ENCODE data around the gene CADM3. TPM values are rescaled to one million over a fixed set of nuclear protein-coding genes. Genes with fewer than 3 reads are reported as not detected.

CADM3 gene
- total and polyA plus RNA-seq, 2 donors (not counting 1 experiment from before 2014, with no cell fraction given), result 0.32 to 0.33 TPM

GRCh38 chr1:159188375-159188788 is 17.0 kb downstream of the CADM3 start:
- Histone ChIP-seq H3K36me3 (replicated peaks in 1 of 2; ENCODE audit: control extremely low read depth in 1 of 2, control insufficient read depth in 1 of 2, extremely low read depth in 1 of 2, insufficient read depth in 2 of 2, low read length in 1 of 2) (no peaks in the 10 kb centered on the region), H3K27me3 (replicated peaks in 1 of 4; ENCODE audit: control extremely low read depth in 1 of 4, control insufficient read depth in 3 of 4, insufficient read depth in 4 of 4, low read length in 3 of 4) (peaks cover 0 to 2% (median 0%) of the 10 kb centered on the region in 4 experiments), H3K9ac (ENCODE audit: low read length) (peak overlapping the region; percentile 73), H3K4me2 (replicated peaks; ENCODE audit: low read depth, low read length, poor library complexity, severe bottlenecking) (peak overlapping the region; percentile 90), H2AFZ (ENCODE audit: insufficient read depth, low read depth, low read length, poor library complexity, severe bottlenecking) (peak overlapping the region; percentile 87), H3K4me3 (ENCODE audit: control extremely low read depth in 1 of 5, extremely low read depth in 1 of 5, insufficient read depth in 1 of 5, low read depth in 2 of 5, low read length in 4 of 5) (peak overlapping the region in 4 of 5 experiments; percentile 59 to 71 (median 64)), H3K79me2 (ENCODE audit: control insufficient read depth, insufficient read depth, low read length) (peaks cover 5% of the 10 kb centered on the region), H3K9me3 (ENCODE audit: control extremely low read depth in 1 of 3, control insufficient read depth in 2 of 3, insufficient read depth in 1 of 3, low read length in 2 of 3) (no peaks in the 10 kb centered on the region), H3K27ac (ENCODE audit: low read length in 2 of 2) (peak overlapping the region; percentile 49 to 74), H4K20me1 (ENCODE audit: control insufficient read depth, insufficient read depth, low read length, poor library complexity, severe bottlenecking) (no peaks in the 10 kb centered on the region), H3K4me1 (ENCODE audit: control insufficient read depth in 2 of 2, insufficient read depth in 2 of 2, low read length in 2 of 2) (peaks cover 19 to 21% of the 10 kb centered on the region in 2 donors)
- H3K4me1 Mint-ChIP-seq, result peaks cover 48% of the 10 kb centered on the region
- DNase-seq (peak; percentile 81), ATAC-seq (ENCODE audit: low read depth) (peak; percentile 98)
- H3K4me3 Mint-ChIP-seq, result peak overlapping the region; percentile 97
- H3K27ac Mint-ChIP-seq, result peak overlapping the region; percentile 87
- H3K27me3 Mint-ChIP-seq, result peaks cover 12% of the 10 kb centered on the region
- intact Hi-C loops (cut with micrococcal nuclease), result loop anchor here (1.0 to 2.0 kb wide), 3 partner anchors 10 to 27 kb away; no protein-coding TSS in a partner anchor
- 1% methylated on average over 24 of the region's 24 CpGs for WGBS (ENCODE audit: insufficient coverage)
- ChIA-PET POLR2A (interaction anchor here (0.6 to 1.1 kb wide), 3 partner anchors 10 to 1080 kb away, joined by 3 to 12 read pairs (median 10); no protein-coding TSS in a partner anchor), CTCF (interaction anchor here (0.8 to 2.4 kb wide), 6 partner anchors 8 to 27 kb away, joined by 3 to 11 read pairs (median 4); no protein-coding TSS in a partner anchor)
- TF ChIP-seq EZH2 (IDR thresholded peaks at IDR 0.05; ENCODE audit: borderline replicate concordance, insufficient read depth, low read depth, low read length, poor library complexity, severe bottlenecking) (no peak), CTCF (IDR thresholded peaks at IDR 0.05) (no peak)
- no peaks in the 10 kb centered on the region for H3K9me3 Mint-ChIP-seq (ENCODE audit: insufficient read depth)

GRCh38 chr1:159190441-159190840 is 19.0 kb downstream of the CADM3 start:
- H3K36me3 ChIP-seq (replicated peaks in 1 of 2; ENCODE audit: control extremely low read depth in 1 of 2, control insufficient read depth in 1 of 2, extremely low read depth in 1 of 2, insufficient read depth in 2 of 2, low read length in 1 of 2), result no peaks in the 10 kb centered on the region
- Mint-ChIP-seq H3K4me3 (no peak overlapping the region), H3K27ac (no peak overlapping the region), H3K9me3 (ENCODE audit: insufficient read depth) (no peaks in the 10 kb centered on the region), H3K4me1 (peaks cover 41% of the 10 kb centered on the region), H3K27me3 (peaks cover 12% of the 10 kb centered on the region)
- POLR2A ChIA-PET, result no interaction called here
- no peak for TF ChIP-seq CTCF (IDR thresholded peaks at IDR 0.05)
- no peak for TF ChIP-seq EZH2 (IDR thresholded peaks at IDR 0.05; ENCODE audit: borderline replicate concordance, insufficient read depth, low read depth, low read length, poor library complexity, severe bottlenecking)
- H3K4me3 ChIP-seq (ENCODE audit: control extremely low read depth in 1 of 5, extremely low read depth in 1 of 5, insufficient read depth in 1 of 5, low read depth in 2 of 5, low read length in 4 of 5), result no peak overlapping the region
- peaks cover 0 to 2% (median 0%) of the 10 kb centered on the region in 4 experiments for H3K27me3 ChIP-seq (replicated peaks in 1 of 4; ENCODE audit: control extremely low read depth in 1 of 4, control insufficient read depth in 3 of 4, insufficient read depth in 4 of 4, low read length in 3 of 4)
- peaks cover 3% of the 10 kb centered on the region for H3K79me2 ChIP-seq (ENCODE audit: control insufficient read depth, insufficient read depth, low read length)
- H3K9ac ChIP-seq (ENCODE audit: low read length), result no peak overlapping the region
- ATAC-seq (ENCODE audit: low read depth), result no peak
- no peak overlapping the region for H3K27ac ChIP-seq (ENCODE audit: low read length in 2 of 2)
- no peak overlapping the region for H3K4me2 ChIP-seq (replicated peaks; ENCODE audit: low read depth, low read length, poor library complexity, severe bottlenecking)
- H3K9me3 ChIP-seq (ENCODE audit: control extremely low read depth in 1 of 3, control insufficient read depth in 2 of 3, insufficient read depth in 1 of 3, low read length in 2 of 3), result no peaks in the 10 kb centered on the region
- intact Hi-C loops (cut with micrococcal nuclease), result no loop called here
- H2AFZ ChIP-seq (ENCODE audit: insufficient read depth, low read depth, low read length, poor library complexity, severe bottlenecking), result no peak overlapping the region
- DNase-seq, result no peak
- peaks cover 19 to 21% of the 10 kb centered on the region in 2 donors for H3K4me1 ChIP-seq (ENCODE audit: control insufficient read depth in 2 of 2, insufficient read depth in 2 of 2, low read length in 2 of 2)
- no CpG with 5 or more reads among the region's 2 CpGs for WGBS (ENCODE audit: insufficient coverage)
- CTCF ChIA-PET, result interaction anchor here (1.0 to 1.3 kb wide), 2 partner anchors 21 to 30 kb away, joined by 3 to 6 read pairs; no protein-coding TSS in a partner anchor
- H4K20me1 ChIP-seq (ENCODE audit: control insufficient read depth, insufficient read depth, low read length, poor library complexity, severe bottlenecking), result no peaks in the 10 kb centered on the region
